ENCODE measurements around the gene RIN3. TPM values are rescaled to one million over a fixed set of nuclear protein-coding genes. Genes with fewer than 3 reads are reported as not detected.

The RIN3 gene
- total RNA-seq, 4 donors from 2014 or later, result 2.1 to 10.4 (median 7.2) TPM

- Histone ChIP-seq H3K9me3 (no peaks in the 10 kb centered on the region), H3K27me3 (no peaks in the 10 kb centered on the region), H3K4me3 (no peak overlapping the region), H3K4me1 (peaks cover 28% of the 10 kb centered on the region), H3K36me3 (no peaks in the 10 kb centered on the region), H3K27ac (no peak overlapping the region)
- WGBS, result 72% methylated on average over 5 of the region's 5 CpGs
- TF ChIP-seq CTCF (IDR thresholded peaks at IDR 0.05) (no peak), EP300 (IDR thresholded peaks at IDR 0.05) (no peak), POLR2AphosphoS5 (IDR thresholded peaks at IDR 0.05) (no peak), POLR2A (IDR thresholded peaks at IDR 0.05) (no peak)
- no peak for DNase-seq (ENCODE audit: low spot score in 2 of 2)
These were observed 2.2 kb downstream of the RIN3 start for GRCh38 chr14:92515546-92516343.

GRCh38 chr14:92516344-92516965 is 2.9 kb downstream of the RIN3 start:
- Histone ChIP-seq H3K9me3 (no peaks in the 10 kb centered on the region), H3K4me1 (peaks cover 24% of the 10 kb centered on the region), H3K27ac (no peak overlapping the region), H3K4me3 (no peak overlapping the region), H3K36me3 (no peaks in the 10 kb centered on the region), H3K27me3 (no peaks in the 10 kb centered on the region)
- TF ChIP-seq POLR2A (IDR thresholded peaks at IDR 0.05), result no peak
- TF ChIP-seq EP300 (IDR thresholded peaks at IDR 0.05), result no peak
- TF ChIP-seq CTCF (IDR thresholded peaks at IDR 0.05), result no peak
- no peak for TF ChIP-seq POLR2AphosphoS5 (IDR thresholded peaks at IDR 0.05)
- DNase-seq (ENCODE audit: low spot score in 2 of 2), result no peak
- WGBS, result 100% methylated on average over 1 of the region's 4 CpGs

GRCh38 chr14:92516966-92517506 is 3.5 kb downstream of the RIN3 start:
- 85% methylated on average over 5 of the region's 5 CpGs for WGBS
- no peak overlapping the region for H3K4me3 ChIP-seq
- H3K9me3 ChIP-seq, result no peaks in the 10 kb centered on the region
- peaks cover 20% of the 10 kb centered on the region for H3K4me1 ChIP-seq
- no peaks in the 10 kb centered on the region for H3K36me3 ChIP-seq
- no peaks in the 10 kb centered on the region for H3K27me3 ChIP-seq
- TF ChIP-seq POLR2AphosphoS5 (IDR thresholded peaks at IDR 0.05), result no peak
- no peak for TF ChIP-seq CTCF (IDR thresholded peaks at IDR 0.05)
- no peak for TF ChIP-seq EP300 (IDR thresholded peaks at IDR 0.05)
- TF ChIP-seq POLR2A (IDR thresholded peaks at IDR 0.05), result no peak
- no peak overlapping the region for H3K27ac ChIP-seq
- DNase-seq (ENCODE audit: low spot score in 2 of 2), result no peak

- no peak overlapping the region for H3K4me3 ChIP-seq
- H3K36me3 ChIP-seq, result no peaks in the 10 kb centered on the region
- H3K27me3 ChIP-seq, result no peaks in the 10 kb centered on the region
- H3K27ac ChIP-seq, result no peak overlapping the region
- DNase-seq (ENCODE audit: low spot score in 2 of 2), result peak in 1 of 2 donors; percentile 37
- peaks cover 18% of the 10 kb centered on the region for H3K4me1 ChIP-seq
- WGBS, result 67% methylated on average over 2 of the region's 2 CpGs
- no peaks in the 10 kb centered on the region for H3K9me3 ChIP-seq
- no peak for TF ChIP-seq EP300 (IDR thresholded peaks at IDR 0.05)
- TF ChIP-seq POLR2AphosphoS5 (IDR thresholded peaks at IDR 0.05), result no peak
- no peak for TF ChIP-seq POLR2A (IDR thresholded peaks at IDR 0.05)
- no peak for TF ChIP-seq CTCF (IDR thresholded peaks at IDR 0.05)
These were observed 4.2 kb downstream of the RIN3 start for GRCh38 chr14:92517761-92518160.

All from suprapubic skin (tissue), 4 donors.